Transverse colon (tissue), 4 donors: ENCODE measurements around the gene POLR3K. TPM values are rescaled to one million over a fixed set of nuclear protein-coding genes. Genes with fewer than 3 reads are reported as not detected.

Experiments
- DNase-seq: peaks from one replicate; pipeline ENCODE4 v3.0.0-alpha.2; 2019
- H3K27ac ChIP-seq, 4 donors: fragments of 200-600 bp; sonication (generic); 2 replicates each; pipeline ENCODE4 v1.5.1; 2016 to 2018; ENCODE audit warnings: inconsistent platforms in 4 of 4
- H3K27me3 ChIP-seq: fragments of 200-600 bp; sonication (generic); 2 replicates; pipeline ENCODE4 v1.5.1; 2017; ENCODE audit warnings: inconsistent platforms
- H3K36me3 ChIP-seq, 4 donors: fragments of 200-600 bp; sonication (generic); 2 replicates each; pipeline ENCODE4 v1.5.1; 2017 to 2019; ENCODE audit warnings: inconsistent platforms in 4 of 4
- H3K4me1 ChIP-seq, 4 donors: fragments of 200-600 bp; sonication (generic); 2 replicates each; pipeline ENCODE4 v1.5.1; 2017 to 2020; ENCODE audit warnings: inconsistent platforms in 4 of 4
- H3K4me3 ChIP-seq, 4 donors: fragments of 200-600 bp; sonication (generic); 1 replicate in 1 of 4; 2 replicates in 3 of 4; pipeline versions ENCODE4 v1.5.1 to v1.6.1; 2017 to 2019; ENCODE audit warnings: inconsistent platforms in 4 of 4
- H3K9me3 ChIP-seq, 2 donors: fragments of 200-600 bp; sonication (generic); 2 replicates each; pipeline ENCODE4 v1.5.1; 2017 to 2019; ENCODE audit warnings: inconsistent platforms in 2 of 2
- EP300 ChIP-seq: sonication (generic); formaldehyde crosslinking; IDR thresholded peaks from one replicate; pipeline ENCODE4 v1.6.1; 2017; ENCODE audit warnings: antibody characterized with exemption, low read depth
- POLR2A ChIP-seq: fragments of 450-650 bp; IDR thresholded peaks from one replicate; pipeline ENCODE4 v1.6.1; 2016; ENCODE audit warnings: antibody characterized with exemption, mild to moderate bottlenecking, moderate library complexity
- POLR2AphosphoS5 ChIP-seq, 3 donors: sonication (generic); formaldehyde crosslinking; IDR thresholded peaks; one replicate each; pipeline ENCODE4 v1.6.1; 2016; ENCODE audit warnings: antibody characterized with exemption in 3 of 3
- WGBS, 2 donors: methylation state at CpG; one replicate each; pipeline ENCODE4 v1.1.5; 2018; ENCODE audit warnings: low coverage in 1 of 2; 5-methylcytosine and 5-hydroxymethylcytosine counted together
- in situ Hi-C, 4 donors: fragments of 200-750 bp; cut with MboI; loops; one replicate each; pipeline versions ENCODE4 v1.15.0 to v1.15.1; 2017; ENCODE audit warnings: low sequenced_read_pairs in 3 of 4, low pct_ligation_motif_present in 1 of 4, low pct_unique_long_range_greater_than_20kb in 1 of 4
- intact Hi-C: fragments of 100-400 bp; cut with DNase I; formaldehyde crosslinking; loops from one replicate; pipeline ENCODE4 v1.15.1; 2023; ENCODE audit warnings: low total_unique reads
- total RNA-seq, 4 donors: library from RNA; depleted of rRNA; stranded (reverse); fragments of >200 nt; gene quantifications; one replicate each; pipeline ENCODE4 v1.1.0, GENCODE V29; 2016
- TF ChIP-seq, protein P1 (sequence below), 5 experiments: fragments of 200-600 bp in 3 of 5; fragments of 450-650 bp in 2 of 5; sonication (generic) in 3 of 5; IDR thresholded peaks; 1 replicate in 2 of 5; 2 replicates in 3 of 5; pipeline ENCODE4 v1.5.1; 2016 to 2017; ENCODE audit warnings: antibody characterized with exemption in 5 of 5, inconsistent platforms in 3 of 5, mild to moderate bottlenecking in 2 of 5, moderate library complexity in 1 of 5

The POLR3K gene
- total RNA-seq, result 10 to 100 TPM in 1 of 4 donors, 1 to 10 TPM in 2, not detected in 1; 4.6 to 12.7 (median 5.2) TPM

DNA sequence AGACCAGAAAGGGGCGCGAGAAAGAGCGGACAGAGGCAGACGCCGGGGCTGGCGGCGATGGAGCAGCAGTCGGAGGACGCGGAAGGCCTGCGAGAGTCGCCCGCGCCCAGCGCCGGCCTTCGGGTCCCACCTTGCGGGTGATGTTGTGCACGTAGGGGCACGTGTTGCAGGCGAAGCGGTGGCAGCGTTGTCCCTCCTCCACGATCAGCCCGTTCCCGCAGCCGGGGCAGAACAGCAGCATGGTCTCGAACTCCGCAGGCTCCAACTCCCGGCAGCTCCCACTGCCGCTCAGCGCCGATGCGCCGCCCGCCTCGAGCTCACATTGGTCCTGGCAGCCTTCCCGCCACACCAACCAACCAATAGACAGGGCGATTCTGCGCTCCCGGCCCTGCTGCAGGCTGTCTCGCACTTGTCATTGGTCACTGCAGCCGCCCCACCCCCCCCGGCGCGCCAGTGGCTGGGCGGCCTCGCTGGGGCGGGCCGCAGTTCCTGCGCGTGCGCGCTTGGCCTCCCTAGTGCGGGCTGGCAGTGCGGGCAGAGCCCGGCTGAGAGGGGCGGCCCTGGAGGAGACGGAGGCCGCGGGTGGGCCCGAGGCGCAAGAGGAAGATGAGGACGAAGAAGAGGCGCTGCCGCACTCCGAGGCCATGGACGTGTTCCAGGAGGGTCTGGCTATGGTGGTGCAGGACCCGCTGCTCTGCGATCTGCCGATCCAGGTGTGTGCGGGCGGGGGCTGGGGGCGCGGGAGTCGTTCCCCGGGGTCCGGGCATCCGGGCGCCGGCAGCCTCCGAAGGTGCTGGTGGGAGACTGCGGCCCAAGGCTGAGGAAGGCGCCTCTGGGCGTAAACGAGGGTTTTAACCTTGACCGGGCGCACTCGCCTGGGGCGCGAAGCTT is at the start of gene POLR3K, which contains the start of gene SNRNP25:
POLR3K (minus strand) TSS at position 263 of the 891 bp plus-strand sequence; CDS start at position 241, 22 bp downstream.
SNRNP25 (plus strand) TSS at position 483 of the 891 bp plus-strand sequence; CDS start at position 672, 189 bp downstream.
- peak; percentile 99 for DNase-seq
- peak within 1 kb of the TSS; percentile 80 to 94 (median 88) for H3K27ac ChIP-seq
- H3K9me3 ChIP-seq, result no peaks in the 10 kb centered on the region
- H3K27me3 ChIP-seq, result no peaks in the 10 kb centered on the region
- TF ChIP-seq, protein P1, sequence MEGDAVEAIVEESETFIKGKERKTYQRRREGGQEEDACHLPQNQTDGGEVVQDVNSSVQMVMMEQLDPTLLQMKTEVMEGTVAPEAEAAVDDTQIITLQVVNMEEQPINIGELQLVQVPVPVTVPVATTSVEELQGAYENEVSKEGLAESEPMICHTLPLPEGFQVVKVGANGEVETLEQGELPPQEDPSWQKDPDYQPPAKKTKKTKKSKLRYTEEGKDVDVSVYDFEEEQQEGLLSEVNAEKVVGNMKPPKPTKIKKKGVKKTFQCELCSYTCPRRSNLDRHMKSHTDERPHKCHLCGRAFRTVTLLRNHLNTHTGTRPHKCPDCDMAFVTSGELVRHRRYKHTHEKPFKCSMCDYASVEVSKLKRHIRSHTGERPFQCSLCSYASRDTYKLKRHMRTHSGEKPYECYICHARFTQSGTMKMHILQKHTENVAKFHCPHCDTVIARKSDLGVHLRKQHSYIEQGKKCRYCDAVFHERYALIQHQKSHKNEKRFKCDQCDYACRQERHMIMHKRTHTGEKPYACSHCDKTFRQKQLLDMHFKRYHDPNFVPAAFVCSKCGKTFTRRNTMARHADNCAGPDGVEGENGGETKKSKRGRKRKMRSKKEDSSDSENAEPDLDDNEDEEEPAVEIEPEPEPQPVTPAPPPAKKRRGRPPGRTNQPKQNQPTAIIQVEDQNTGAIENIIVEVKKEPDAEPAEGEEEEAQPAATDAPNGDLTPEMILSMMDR (IDR thresholded peaks at IDR 0.05), result no peak
- TF ChIP-seq POLR2AphosphoS5 (IDR thresholded peaks at IDR 0.05) (peak; percentile 66 to 78 (median 69)), POLR2A (peak; percentile 70)
- H3K36me3 ChIP-seq, result peaks cover 0 to 12% (median 3%) of the 10 kb centered on the region in 4 donors
- 0% methylated on average over 76 of the region's 91 CpGs; no CpG with 5 or more reads in 1 of the 2 donors for WGBS, 2 donors
- intact Hi-C loops (no loop called here), in situ Hi-C loops (no loop called here)
- peak within 1 kb of the TSS; percentile 67 to 94 (median 79) for H3K4me3 ChIP-seq
- peaks cover 3 to 26% (median 9%) of the 10 kb centered on the region in 4 donors for H3K4me1 ChIP-seq

DNA sequence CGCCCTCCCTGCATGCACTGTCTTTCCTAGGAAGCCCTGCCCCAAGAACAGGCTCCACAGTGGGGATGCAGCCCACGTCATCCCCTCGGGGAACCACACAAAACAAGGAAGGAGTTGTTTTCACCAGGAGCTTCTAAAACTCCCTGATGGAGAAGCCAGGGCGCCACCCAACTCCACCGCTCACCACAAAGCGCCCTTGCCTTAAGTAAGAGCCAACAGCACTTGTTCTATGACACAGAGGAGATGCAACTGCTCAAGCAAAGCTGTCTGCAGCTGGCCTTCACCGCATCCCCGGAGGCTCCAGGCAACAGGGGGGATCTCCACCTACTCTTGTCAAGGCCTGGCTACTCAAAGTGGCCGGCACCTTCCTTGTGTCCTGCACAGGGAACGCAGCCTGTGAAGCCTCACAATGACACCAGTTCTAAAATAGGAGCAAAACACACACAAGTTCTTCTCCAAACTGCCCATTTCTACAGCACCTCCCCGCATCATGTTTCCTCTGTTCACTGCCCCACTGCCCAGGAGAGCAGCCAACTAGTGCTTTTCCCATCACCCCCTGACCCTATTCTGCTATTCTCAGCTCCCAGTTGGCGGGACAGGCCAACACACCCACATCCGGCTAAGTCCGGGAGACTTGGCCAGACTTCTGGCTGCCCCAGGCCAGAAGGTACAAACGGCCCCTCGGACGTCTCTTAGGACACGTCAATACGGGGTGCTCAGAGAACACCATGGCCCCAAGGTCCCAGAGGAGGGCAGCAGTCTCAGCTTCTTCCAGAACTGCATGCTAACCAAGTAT is 48.9 kb upstream of the POLR3K start:
- H3K36me3 ChIP-seq, result no peaks in the 10 kb centered on the region
- no peak for TF ChIP-seq EP300
- H3K9me3 ChIP-seq, result no peaks in the 10 kb centered on the region
- H3K27ac ChIP-seq, result peak overlapping the region in 3 of 4 donors; percentile 18 to 48 (median 35)
- no peak for DNase-seq
- no peaks in the 10 kb centered on the region for H3K27me3 ChIP-seq
- in situ Hi-C loops (no loop called here), intact Hi-C loops (no loop called here)
- peaks cover 0 to 5% (median 0%) of the 10 kb centered on the region in 4 donors for H3K4me1 ChIP-seq
- WGBS, 2 donors, result 85% methylated on average over 16 of the region's 19 CpGs; no CpG with 5 or more reads in 1 of the 2 donors
- H3K4me3 ChIP-seq, result no peak overlapping the region

DNA sequence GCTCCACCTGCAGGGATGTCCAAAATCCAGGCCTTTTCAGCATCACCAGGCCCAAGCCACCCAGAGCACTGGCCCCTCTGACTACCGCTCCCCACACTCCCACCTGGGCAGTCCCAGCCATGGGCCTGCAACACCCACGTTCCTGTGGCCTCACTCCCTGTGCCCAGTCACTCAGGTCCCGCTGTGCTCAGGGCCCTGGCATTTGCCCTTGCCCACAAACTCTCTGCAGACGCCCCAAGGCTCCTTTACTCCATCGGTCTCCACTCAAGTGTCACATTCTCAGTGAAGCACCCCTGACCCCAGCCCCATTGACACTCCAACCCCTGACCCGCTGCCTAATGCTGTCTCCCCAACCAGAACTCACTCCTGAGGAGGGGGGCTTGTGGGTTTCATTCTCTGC is 48.2 kb upstream of the POLR3K start:
- H3K27ac ChIP-seq, result peak overlapping the region in 3 of 4 donors; percentile 18 to 48 (median 35)
- TF ChIP-seq EP300, result no peak
- TF ChIP-seq, protein P1 (IDR thresholded peaks at IDR 0.05), result no peak
- TF ChIP-seq POLR2A, result no peak
- no peak for TF ChIP-seq POLR2AphosphoS5 (IDR thresholded peaks at IDR 0.05)
- in situ Hi-C loops (no loop called here), intact Hi-C loops (no loop called here)
- H3K36me3 ChIP-seq, result no peaks in the 10 kb centered on the region
- no peaks in the 10 kb centered on the region for H3K27me3 ChIP-seq
- no peaks in the 10 kb centered on the region for H3K9me3 ChIP-seq
- H3K4me3 ChIP-seq, result no peak overlapping the region
- DNase-seq, result no peak
- 84% methylated on average over 6 of the region's 6 CpGs; no CpG with 5 or more reads in 1 of the 2 donors for WGBS, 2 donors
- H3K4me1 ChIP-seq, result peaks cover 0 to 11% (median 0%) of the 10 kb centered on the region in 4 donors

GRCh38 chr16:100989-101388 is 47.6 kb upstream of the POLR3K start:
- no peaks in the 10 kb centered on the region for H3K27me3 ChIP-seq
- no peak overlapping the region for H3K4me3 ChIP-seq
- DNase-seq, result no peak
- TF ChIP-seq EP300 (no peak), POLR2AphosphoS5 (IDR thresholded peaks at IDR 0.05) (no peak)
- TF ChIP-seq, protein P1 (IDR thresholded peaks at IDR 0.05), result no peak
- intact Hi-C loops (no loop called here), in situ Hi-C loops (no loop called here)
- H3K4me1 ChIP-seq, result peaks cover 0 to 11% (median 0%) of the 10 kb centered on the region in 4 donors
- no peaks in the 10 kb centered on the region for H3K36me3 ChIP-seq
- WGBS, 2 donors, result 83% methylated on average over 5 of the region's 5 CpGs; no CpG with 5 or more reads in 1 of the 2 donors
- H3K9me3 ChIP-seq, result no peaks in the 10 kb centered on the region
- H3K27ac ChIP-seq, result no peak overlapping the region
